CD4-positive, alpha-beta T cell (primary cell): ENCODE results near the gene RBMS1. TPM values are rescaled to one million over a fixed set of nuclear protein-coding genes. Genes with fewer than 3 reads are reported as not detected.

Experiments used
- ATAC-seq: fragments of 200-7000 bp; cut with Tn5 transposase; one replicate; pipeline ENCODE4 v1.10.0; 2022; ENCODE audit warnings: mild to moderate bottlenecking; ENCODE audit not compliant: poor library complexity
- CTCF ChIA-PET: fragments of 350-600 bp; sonication (Branson Sonifier 250); formaldehyde crosslinking; loops from one replicate; lab custom pipeline; 2021; ENCODE audit warnings: antibody characterized with exemption, inconsistent platforms; lab: Charles Lee
- POLR2A ChIA-PET: fragments of 350-600 bp; sonication (Branson Sonifier 250); formaldehyde crosslinking; loops from one replicate; lab custom pipeline; 2021; ENCODE audit warnings: antibody characterized with exemption, inconsistent platforms; lab: Charles Lee
- DNase-seq, 14 experiments: peaks; one replicate each; pipeline ENCODE4 v3.0.0-alpha.2; 2013 to 2020; ENCODE audit warnings: mixed read lengths in 2 of 14
- H3K27ac ChIP-seq, 2 donors: one replicate each; pipeline versions ENCODE4 v1.5.1 to v1.7.0; 2013; ENCODE audit warnings: low read length in 2 of 2, low read depth in 1 of 2, mild to moderate bottlenecking in 1 of 2
- H3K27me3 ChIP-seq, 2 experiments: 1 replicate in 1 of 2; 2 replicates in 1 of 2; pipeline versions ENCODE4 v1.6.1 to v1.7.0; 2013; ENCODE audit warnings: low read length in 2 of 2, control low read depth in 1 of 2, mild to moderate bottlenecking in 1 of 2, moderate library complexity in 1 of 2; ENCODE audit not compliant: insufficient read depth in 2 of 2, control insufficient read depth in 1 of 2
- H3K36me3 ChIP-seq: one replicate; pipeline ENCODE4 v1.6.1; 2013; ENCODE audit warnings: low read length, control low read depth; ENCODE audit not compliant: insufficient read depth
- H3K4me1 ChIP-seq: one replicate; pipeline ENCODE4 v1.6.1; 2013; ENCODE audit warnings: low read length, control low read depth; ENCODE audit not compliant: insufficient read depth
- H3K4me3 ChIP-seq: one replicate; pipeline ENCODE4 v1.5.1; 2013; ENCODE audit warnings: mild to moderate bottlenecking, low read length, moderate library complexity
- H3K9me3 ChIP-seq, 2 experiments: 1 replicate in 1 of 2; 2 replicates in 1 of 2; pipeline versions ENCODE4 v1.6.1 to v1.7.0; 2013; ENCODE audit warnings: low read length in 2 of 2, mild to moderate bottlenecking in 2 of 2, control low read depth in 1 of 2, moderate library complexity in 1 of 2; ENCODE audit not compliant: control insufficient read depth in 1 of 2, insufficient read depth in 1 of 2
- H3K27ac Mint-ChIP-seq: one replicate; pipeline ENCODE4 v1.8.0; 2020; ENCODE audit warnings: mixed read lengths
- H3K27me3 Mint-ChIP-seq: one replicate; pipeline ENCODE4 v1.8.0; 2021; ENCODE audit warnings: mixed read lengths
- H3K36me3 Mint-ChIP-seq: one replicate; pipeline ENCODE4 v1.8.0; 2021; ENCODE audit warnings: low read depth, mixed read lengths
- H3K4me1 Mint-ChIP-seq: one replicate; pipeline ENCODE4 v1.8.0; 2021; ENCODE audit warnings: low read depth, mixed read lengths
- H3K4me3 Mint-ChIP-seq: one replicate; pipeline ENCODE4 v1.8.0; 2020; ENCODE audit warnings: mild to moderate bottlenecking, mixed read lengths
- H3K9me3 Mint-ChIP-seq: one replicate; pipeline ENCODE4 v1.8.0; 2020; ENCODE audit warnings: mixed read lengths
- CTCF ChIP-seq: fragments of 200-600 bp; IDR thresholded peaks from one replicate; pipeline ENCODE4 v1.8.0; 2022; ENCODE audit warnings: antibody characterized with exemption, mild to moderate bottlenecking
- intact Hi-C, 2 experiments: fragments of 100-400 bp; cut with DNase I in 1 of 2; cut with micrococcal nuclease in 1 of 2; formaldehyde crosslinking; loops; one replicate each; pipeline versions ENCODE4 v1.15.1 to v1.9.0; 2023 to 2025; cut with DNase I, micrococcal nuclease
- total RNA-seq, 174 experiments: library from RNA in 2 of 174; stranded (reverse) in 2 of 174; gene quantifications; one replicate each; pipeline ENCODE4 v1.2.3 and lab custom pipeline; 2021 to 2026

The RBMS1 gene
- total RNA-seq, 2 experiments from 2014 or later, result 88.6 to 90.3 TPM

- ATAC-seq (no peak), DNase-seq (no peak)
- ChIA-PET POLR2A (interaction anchor here (1.2 to 1.3 kb wide), 2 partner anchors 13 to 669 kb away, joined by 3 to 8 read pairs; no protein-coding TSS in a partner anchor), CTCF (interaction anchor here (1.1 to 2.6 kb wide), 6 partner anchors 8 to 739 kb away, joined by 3 to 19 read pairs (median 4); no protein-coding TSS in a partner anchor)
- TF ChIP-seq CTCF, result no peak
- Mint-ChIP-seq H3K9me3 (no peaks in the 10 kb centered on the region), H3K27me3 (no peaks in the 10 kb centered on the region), H3K36me3 (peaks cover 4% of the 10 kb centered on the region), H3K4me3 (no peak overlapping the region), H3K27ac (peak overlapping the region; percentile 14), H3K4me1 (peaks cover 96% of the 10 kb centered on the region)
- H3K27me3 ChIP-seq, result no peaks in the 10 kb centered on the region
- no peak overlapping the region for H3K27ac ChIP-seq
- intact Hi-C loops, result loop anchor here (1.0 to 10.0 kb wide), 4 partner anchors 590 to 669 kb away; no protein-coding TSS in a partner anchor
- H3K36me3 ChIP-seq, result no peaks in the 10 kb centered on the region
- H3K4me1 ChIP-seq, result peaks cover 38% of the 10 kb centered on the region
- no peaks in the 10 kb centered on the region for H3K9me3 ChIP-seq
- H3K4me3 ChIP-seq, result no peak overlapping the region
Observed at GRCh38 chr2:160324917-160325316, 168.7 kb downstream of the RBMS1 start.

GRCh38 chr2:160324161-160324800 lies 169.3 kb downstream of the RBMS1 start:
- CTCF ChIA-PET, result interaction anchor here (1.0 to 2.6 kb wide), 10 partner anchors 8 to 740 kb away, joined by 3 to 19 read pairs (median 4); no protein-coding TSS in a partner anchor
- Mint-ChIP-seq H3K27ac (peak overlapping the region; percentile 14), H3K4me3 (peak overlapping the region; percentile 12), H3K36me3 (no peaks in the 10 kb centered on the region), H3K4me1 (peaks cover 93% of the 10 kb centered on the region), H3K9me3 (no peaks in the 10 kb centered on the region), H3K27me3 (no peaks in the 10 kb centered on the region)
- peak; percentile 76 for TF ChIP-seq CTCF
- Histone ChIP-seq H3K36me3 (no peaks in the 10 kb centered on the region), H3K9me3 (no peaks in the 10 kb centered on the region), H3K4me1 (peaks cover 37% of the 10 kb centered on the region), H3K27ac (no peak overlapping the region), H3K27me3 (no peaks in the 10 kb centered on the region), H3K4me3 (no peak overlapping the region)
- POLR2A ChIA-PET, result interaction anchor here (0.6 to 1.3 kb wide), 5 partner anchors 8 to 669 kb away, joined by 3 to 8 read pairs (median 4); no protein-coding TSS in a partner anchor
- DNase-seq (peak; percentile 12 to 66 (median 29)), ATAC-seq (no peak)
- intact Hi-C loops, result loop anchor here (1.0 to 10.0 kb wide), 4 partner anchors 591 to 670 kb away; no protein-coding TSS in a partner anchor

GRCh38 chr2:160322320-160322719 lies 171.3 kb downstream of the RBMS1 start:
- H3K27me3 ChIP-seq, result no peaks in the 10 kb centered on the region
- no peak for TF ChIP-seq CTCF
- DNase-seq (no peak), ATAC-seq (peak; percentile 30)
- Mint-ChIP-seq H3K36me3 (peaks cover 6% of the 10 kb centered on the region), H3K27me3 (no peaks in the 10 kb centered on the region), H3K4me1 (peaks cover 90% of the 10 kb centered on the region), H3K4me3 (no peak overlapping the region), H3K9me3 (no peaks in the 10 kb centered on the region), H3K27ac (peak overlapping the region; percentile 15)
- intact Hi-C loops, result loop anchor here in 1 of 2 experiments (5.0 to 10.0 kb wide), 2 partner anchors 592 to 650 kb away; no protein-coding TSS in a partner anchor
- no peak overlapping the region for H3K4me3 ChIP-seq
- H3K9me3 ChIP-seq, result no peaks in the 10 kb centered on the region
- ChIA-PET POLR2A (interaction anchor here (0.6 to 1.6 kb wide), 5 partner anchors 8 to 671 kb away, joined by 3 to 4 read pairs (median 3); no protein-coding TSS in a partner anchor), CTCF (interaction anchor here (1.1 to 1.8 kb wide), 2 partner anchors 12 to 17 kb away, joined by 3 read pairs; no protein-coding TSS in a partner anchor)
- H3K27ac ChIP-seq, result no peak overlapping the region
- peaks cover 26% of the 10 kb centered on the region for H3K4me1 ChIP-seq
- H3K36me3 ChIP-seq, result no peaks in the 10 kb centered on the region
